HFF-Myc (cell line): ENCODE results near the gene DCUN1D3.

Experiments
- DNase-seq: peaks from one replicate; pipeline ENCODE4 v3.0.0-alpha.2; 2011; ENCODE audit warnings: low read depth; ENCODE audit errors: extremely low read depth
- H3K4me3 ChIP-seq: replicated peaks from 2 replicates; pipeline ENCODE4 v1.5.1; 2011; ENCODE audit warnings: low read depth, mild to moderate bottlenecking, control low read depth, low read length
- CTCF ChIP-seq: IDR thresholded peaks from 2 replicates; pipeline ENCODE4 v1.5.1; 2012; ENCODE audit warnings: mild to moderate bottlenecking, low read depth, low read length, control low read depth; ENCODE audit errors: missing control alignments

Gene DCUN1D3

GRCh38 chr16:20942256-20942655 lies 42.1 kb upstream of the DCUN1D3 start:
- TF ChIP-seq CTCF, result no peak
- H3K4me3 ChIP-seq, result no peak overlapping the region
- DNase-seq, result no peak

DNA sequence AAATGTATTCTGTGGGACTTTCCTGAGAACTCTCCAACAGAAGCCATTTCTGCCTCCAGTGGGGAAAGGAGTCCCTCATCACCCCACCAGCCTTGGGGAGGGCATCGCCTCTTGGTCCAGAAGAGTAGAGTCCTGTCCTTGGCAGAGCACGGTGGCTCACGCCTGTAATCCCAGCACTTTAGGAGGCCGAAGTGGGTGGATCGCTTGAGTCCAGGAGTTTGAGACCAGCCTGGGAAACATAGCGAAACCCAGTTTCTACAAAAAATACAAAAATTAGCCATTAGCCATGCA lies 41.4 kb upstream of the DCUN1D3 start:
- TF ChIP-seq CTCF, result no peak
- no peak for DNase-seq
- no peak overlapping the region for H3K4me3 ChIP-seq

GRCh38 chr16:20940871-20941635 lies 40.9 kb upstream of the DCUN1D3 start:
- TF ChIP-seq CTCF, result no peak

DNA sequence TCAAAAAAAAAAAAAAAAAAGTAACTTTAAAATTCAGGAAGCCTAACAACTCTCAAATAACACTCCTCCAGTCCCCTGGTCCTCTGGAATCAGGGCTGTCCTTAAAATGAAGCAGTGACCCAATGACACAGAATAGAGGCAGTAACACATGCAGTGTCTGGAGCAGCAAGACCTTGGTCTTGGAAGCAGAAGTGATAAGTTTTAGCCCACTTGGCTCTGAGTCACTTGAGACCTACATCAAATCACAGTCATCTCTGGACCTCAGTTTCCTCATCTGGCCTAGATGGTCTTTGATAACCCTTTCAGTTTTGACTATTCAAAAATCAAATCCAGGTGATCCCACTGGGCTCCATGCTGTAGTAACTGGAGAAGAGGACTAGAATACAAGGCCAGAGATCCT lies 39.5 kb upstream of the DCUN1D3 start:
- TF ChIP-seq CTCF, result no peak
- no peak overlapping the region for H3K4me3 ChIP-seq
- DNase-seq, result no peak

More at GRCh38 chr16:20940871-20941635, 40.9 kb upstream of the DCUN1D3 start:
- no peak for DNase-seq
- no peak overlapping the region for H3K4me3 ChIP-seq

DNA sequence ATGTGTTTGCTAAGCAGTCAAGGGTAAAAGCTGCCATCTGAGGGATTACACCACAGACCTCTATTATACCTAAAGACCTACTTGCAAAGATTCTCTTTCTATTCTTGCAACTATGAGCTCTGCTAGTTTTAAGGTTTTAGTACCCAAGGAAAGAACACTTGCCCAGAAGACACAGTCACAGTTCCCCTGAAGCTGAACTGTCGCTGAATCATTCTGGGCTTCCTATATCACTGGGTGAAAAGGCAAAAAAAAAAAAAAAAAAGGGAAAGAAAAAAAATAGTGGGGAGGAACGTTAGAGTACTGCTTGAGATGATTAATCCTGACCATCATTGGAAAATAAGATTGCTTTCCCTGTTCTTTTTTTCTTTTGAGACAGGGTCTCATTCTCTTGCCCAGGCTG lies 38.3 kb upstream of the DCUN1D3 start:
- H3K4me3 ChIP-seq, result no peak overlapping the region
- no peak for TF ChIP-seq CTCF
- DNase-seq, result no peak

GRCh38 chr16:20937736-20938135 lies 37.6 kb upstream of the DCUN1D3 start:
- no peak for TF ChIP-seq CTCF
- no peak overlapping the region for H3K4me3 ChIP-seq

DNA sequence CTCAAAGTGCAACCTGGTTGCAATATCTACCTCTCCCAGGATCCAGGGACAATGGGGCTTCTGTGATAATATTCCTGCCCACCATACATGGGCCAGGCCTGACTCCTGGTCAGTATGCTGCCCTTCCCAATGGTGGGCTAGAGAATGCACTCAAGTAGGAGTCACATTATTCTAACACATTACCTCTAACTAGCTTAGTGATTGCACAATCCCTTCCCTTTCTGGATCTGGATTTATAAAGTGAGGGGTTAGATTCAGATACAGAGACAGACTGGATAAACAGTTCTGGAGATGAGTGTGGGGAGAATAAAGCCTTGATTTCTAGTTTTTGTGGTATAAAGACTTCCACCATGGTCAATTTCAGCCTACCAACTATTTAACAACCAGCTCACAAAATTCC lies 33.4 kb upstream of the DCUN1D3 start:
- DNase-seq, result no peak
- TF ChIP-seq CTCF, result no peak

More at GRCh38 chr16:20937736-20938135, 37.6 kb upstream of the DCUN1D3 start:
- no peak for DNase-seq

More for the DNA sequence above, 33.4 kb upstream of the DCUN1D3 start:
- no peak overlapping the region for H3K4me3 ChIP-seq
